ENCODE data around the gene SMIM26. TPM values are rescaled to one million over a fixed set of nuclear protein-coding genes. Genes with fewer than 3 reads are reported as not detected.

The SMIM26 gene
- total and polyA plus RNA-seq, 9 donors = 65.7 to 253 (median 94.0) TPM

DNA sequence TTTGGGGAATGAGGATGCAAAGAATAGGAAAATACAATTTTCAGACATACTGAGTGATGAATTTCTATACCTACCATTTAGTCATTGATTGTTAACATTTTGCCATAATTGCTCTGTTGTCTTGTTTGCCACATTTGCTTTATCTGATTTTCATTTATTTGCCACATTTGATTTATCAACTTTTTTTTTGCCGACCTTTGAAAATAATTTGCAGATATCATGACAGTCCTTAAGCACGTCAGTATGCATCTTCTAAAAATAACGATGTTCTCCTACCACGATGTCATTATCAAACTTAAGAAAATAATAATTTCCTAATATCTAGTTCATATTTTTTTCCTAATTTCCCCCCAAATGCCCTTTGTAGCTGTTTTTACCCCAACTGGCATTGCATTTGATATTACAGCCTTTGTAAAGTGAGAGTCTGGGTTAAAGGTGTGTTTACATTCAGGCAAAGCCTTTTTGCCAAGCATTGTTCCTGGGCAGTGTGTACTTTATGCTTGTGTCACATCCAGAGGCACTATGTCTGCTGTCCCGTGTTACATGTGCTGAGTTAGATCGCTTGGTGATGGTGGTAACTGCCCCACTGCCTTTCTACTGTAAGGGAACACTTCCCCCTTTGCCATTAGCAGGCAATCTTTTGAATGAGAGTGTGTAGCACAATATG is 33.1 kb upstream of the SMIM26 start:
- DNase-seq = no peak
- Histone ChIP-seq H3K27ac (no peak overlapping the region), H3K4me1 (ENCODE audit: insufficient read depth) (no peaks in the 10 kb centered on the region), H3K9me3 (no peaks in the 10 kb centered on the region), H3K27me3 (no peaks in the 10 kb centered on the region), H3K4me3 (no peak overlapping the region), H3K36me3 (no peaks in the 10 kb centered on the region)
- intact Hi-C loops (cut with DNase I) = no loop called here
- 82 to 89% (median 84%) methylated on average over 6 of the region's 6 CpGs for WGBS, 3 donors
- TF ChIP-seq, protein P1, sequence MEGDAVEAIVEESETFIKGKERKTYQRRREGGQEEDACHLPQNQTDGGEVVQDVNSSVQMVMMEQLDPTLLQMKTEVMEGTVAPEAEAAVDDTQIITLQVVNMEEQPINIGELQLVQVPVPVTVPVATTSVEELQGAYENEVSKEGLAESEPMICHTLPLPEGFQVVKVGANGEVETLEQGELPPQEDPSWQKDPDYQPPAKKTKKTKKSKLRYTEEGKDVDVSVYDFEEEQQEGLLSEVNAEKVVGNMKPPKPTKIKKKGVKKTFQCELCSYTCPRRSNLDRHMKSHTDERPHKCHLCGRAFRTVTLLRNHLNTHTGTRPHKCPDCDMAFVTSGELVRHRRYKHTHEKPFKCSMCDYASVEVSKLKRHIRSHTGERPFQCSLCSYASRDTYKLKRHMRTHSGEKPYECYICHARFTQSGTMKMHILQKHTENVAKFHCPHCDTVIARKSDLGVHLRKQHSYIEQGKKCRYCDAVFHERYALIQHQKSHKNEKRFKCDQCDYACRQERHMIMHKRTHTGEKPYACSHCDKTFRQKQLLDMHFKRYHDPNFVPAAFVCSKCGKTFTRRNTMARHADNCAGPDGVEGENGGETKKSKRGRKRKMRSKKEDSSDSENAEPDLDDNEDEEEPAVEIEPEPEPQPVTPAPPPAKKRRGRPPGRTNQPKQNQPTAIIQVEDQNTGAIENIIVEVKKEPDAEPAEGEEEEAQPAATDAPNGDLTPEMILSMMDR (IDR thresholded peaks at IDR 0.05) = no peak
- no peak for TF ChIP-seq POLR2A (IDR thresholded peaks at IDR 0.05)
- TF ChIP-seq EP300 (IDR thresholded peaks at IDR 0.05) = no peak

DNA sequence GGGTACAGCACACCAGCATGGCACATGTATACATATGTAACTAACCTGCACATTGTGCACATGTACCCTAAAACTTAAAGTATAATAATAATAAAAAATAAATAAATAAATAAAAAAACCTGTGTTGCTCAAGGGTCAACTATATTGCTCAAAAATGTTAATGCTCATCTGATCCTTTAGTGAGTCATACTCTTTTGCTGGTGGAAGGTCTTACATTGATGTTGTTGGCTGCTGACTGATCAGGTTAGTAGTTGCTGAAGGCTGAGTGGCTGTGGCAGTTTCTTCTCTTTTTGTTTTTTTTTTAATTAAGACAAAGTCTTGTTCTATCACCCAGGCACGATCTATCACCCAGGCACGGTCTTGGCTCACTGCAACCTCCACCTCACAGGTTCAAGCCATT is 29.6 kb upstream of the SMIM26 start:
- H3K4me3 ChIP-seq = no peak overlapping the region
- no peaks in the 10 kb centered on the region for H3K4me1 ChIP-seq (ENCODE audit: insufficient read depth)
- H3K27me3 ChIP-seq = no peaks in the 10 kb centered on the region
- DNase-seq = no peak
- no peaks in the 10 kb centered on the region for H3K36me3 ChIP-seq
- no peaks in the 10 kb centered on the region for H3K9me3 ChIP-seq
- WGBS, 3 donors = 96 to 100% (median 97%) methylated on average over 2 of the region's 2 CpGs
- TF ChIP-seq, protein P1 (IDR thresholded peaks at IDR 0.05) = no peak
- TF ChIP-seq POLR2A (IDR thresholded peaks at IDR 0.05) (no peak), EP300 (IDR thresholded peaks at IDR 0.05) (no peak)
- intact Hi-C loops (cut with DNase I) = no loop called here
- H3K27ac ChIP-seq = no peak overlapping the region

DNA sequence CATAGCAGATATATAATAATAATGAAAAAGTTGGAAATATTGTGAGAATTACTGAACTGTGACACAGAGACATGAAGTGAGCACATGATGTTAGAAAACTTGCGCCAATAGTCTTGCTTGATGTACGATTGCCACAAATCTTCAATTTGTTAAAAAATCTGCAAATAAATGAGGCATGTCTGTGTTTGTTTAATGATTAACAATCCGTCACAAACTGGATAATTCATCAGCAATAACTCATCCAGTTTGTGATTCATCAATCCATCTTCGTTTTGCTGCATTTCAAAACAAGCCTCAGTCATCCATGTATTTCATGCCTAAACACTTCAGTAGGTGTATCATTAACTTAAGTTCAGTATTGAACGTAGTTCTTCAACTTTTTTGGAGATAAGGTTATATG is 25.5 kb upstream of the SMIM26 start:
- H3K27me3 ChIP-seq = no peaks in the 10 kb centered on the region
- H3K36me3 ChIP-seq = no peaks in the 10 kb centered on the region
- H3K27ac ChIP-seq = no peak overlapping the region
- no peak for DNase-seq
- H3K4me1 ChIP-seq (ENCODE audit: insufficient read depth) = no peaks in the 10 kb centered on the region
- WGBS, 3 donors = 87 to 92% (median 89%) methylated on average over 5 of the region's 5 CpGs
- intact Hi-C loops (cut with DNase I) = no loop called here
- no peak overlapping the region for H3K4me3 ChIP-seq
- no peak for TF ChIP-seq EP300 (IDR thresholded peaks at IDR 0.05)
- TF ChIP-seq, protein P1 (IDR thresholded peaks at IDR 0.05) = no peak
- H3K9me3 ChIP-seq = no peaks in the 10 kb centered on the region

DNA sequence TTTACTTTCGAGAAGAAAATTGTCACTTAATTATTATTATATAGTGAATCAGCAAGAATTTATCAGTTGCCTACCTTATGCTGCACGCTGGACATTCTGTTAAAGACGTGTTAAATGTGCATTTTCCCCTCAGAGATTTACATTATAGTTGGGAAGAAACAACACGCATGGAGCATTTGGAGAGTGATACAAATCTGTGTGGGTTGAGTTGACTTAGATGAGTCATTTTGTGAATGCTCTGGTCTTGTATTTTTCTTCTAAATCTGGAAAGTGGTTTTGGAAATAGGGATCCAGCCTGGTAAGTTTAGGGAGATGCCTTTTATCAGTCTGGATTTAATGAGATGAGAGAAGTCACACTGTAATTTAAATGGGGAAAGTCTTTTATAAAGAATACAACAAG is 24.0 kb upstream of the SMIM26 start:
- TF ChIP-seq EP300 (IDR thresholded peaks at IDR 0.05) = no peak
- no peak for TF ChIP-seq POLR2A (IDR thresholded peaks at IDR 0.05)
- TF ChIP-seq, protein P1 (IDR thresholded peaks at IDR 0.05) = no peak
- no peaks in the 10 kb centered on the region for H3K27me3 ChIP-seq
- no peaks in the 10 kb centered on the region for H3K4me1 ChIP-seq (ENCODE audit: insufficient read depth)
- WGBS, 3 donors = 89 to 92% (median 92%) methylated on average over 4 of the region's 4 CpGs
- H3K36me3 ChIP-seq = no peaks in the 10 kb centered on the region
- no peak overlapping the region for H3K4me3 ChIP-seq
- intact Hi-C loops (cut with DNase I) = no loop called here
- no peak for DNase-seq
- no peak overlapping the region for H3K27ac ChIP-seq
- no peaks in the 10 kb centered on the region for H3K9me3 ChIP-seq

Data from ovary (tissue), 9 donors.